ENCODE data around the gene ST3GAL4.
"Not testable (repeated sequence)": the region's sequence is repeated elsewhere in the genome, so short reads cannot be mapped to it uniquely, and the experiment has no call there.

ST3GAL4 gene

GRCh38 chr11:126383339-126384335, 28.2 kb downstream of the ST3GAL4 start:
- Histone ChIP-seq H3K27me3 (ENCODE audit: control insufficient read depth, insufficient read depth, low read length) (no peaks in the 10 kb centered on the region), H3K9ac (ENCODE audit: low read depth, low read length) (no peak overlapping the region), H3K36me3 (ENCODE audit: control insufficient read depth, insufficient read depth, low read length) (no peaks in the 10 kb centered on the region), H3K4me1 (ENCODE audit: control insufficient read depth, insufficient read depth, low read length) (0 out of 2 replicates have a peak, but pooled peaks cover 7% of the 10 kb centered on the region), H3K27ac (ENCODE audit: low read depth, low read length) (no peak overlapping the region), H3K4me3 (ENCODE audit: low read depth, low read length) (no peak overlapping the region), H3K9me3 (ENCODE audit: control insufficient read depth, insufficient read depth, low read length) (no peaks in the 10 kb centered on the region)

- Histone ChIP-seq H3K9me3 (ENCODE audit: control insufficient read depth, insufficient read depth, low read length) (no peaks in the 10 kb centered on the region), H3K36me3 (ENCODE audit: control insufficient read depth, insufficient read depth, low read length) (no peaks in the 10 kb centered on the region), H3K4me1 (ENCODE audit: control insufficient read depth, insufficient read depth, low read length) (0 out of 2 replicates have a peak, but pooled peaks cover 7% of the 10 kb centered on the region), H3K9ac (ENCODE audit: low read depth, low read length) (no peak overlapping the region), H3K27ac (ENCODE audit: low read depth, low read length) (no peak overlapping the region), H3K27me3 (ENCODE audit: control insufficient read depth, insufficient read depth, low read length) (no peaks in the 10 kb centered on the region), H3K4me3 (ENCODE audit: low read depth, low read length) (no peak overlapping the region)
Observed at GRCh38 chr11:126384449-126385070, 29.1 kb downstream of the ST3GAL4 start.

GRCh38 chr11:126385991-126386728, 30.7 kb downstream of the ST3GAL4 start:
- peaks cover 8% of the 10 kb centered on the region; the same call in 1 of the 2 replicates for H3K4me1 ChIP-seq (ENCODE audit: control insufficient read depth, insufficient read depth, low read length)
- no peaks in the 10 kb centered on the region for H3K36me3 ChIP-seq (ENCODE audit: control insufficient read depth, insufficient read depth, low read length)
- H3K9me3 ChIP-seq (ENCODE audit: control insufficient read depth, insufficient read depth, low read length) = no peaks in the 10 kb centered on the region
- H3K9ac ChIP-seq (ENCODE audit: low read depth, low read length) = no peak overlapping the region
- no peak overlapping the region for H3K27ac ChIP-seq (ENCODE audit: low read depth, low read length)
- no peaks in the 10 kb centered on the region for H3K27me3 ChIP-seq (ENCODE audit: control insufficient read depth, insufficient read depth, low read length)
- H3K4me3 ChIP-seq (ENCODE audit: low read depth, low read length) = no peak overlapping the region

- H3K9me3 ChIP-seq (ENCODE audit: control insufficient read depth, insufficient read depth, low read length) = not testable (repeated sequence)
Observed at GRCh38 chr11:126386729-126387071, 31.2 kb downstream of the ST3GAL4 start.

GRCh38 chr11:126387857-126388256, 32.4 kb downstream of the ST3GAL4 start:
- H3K36me3 ChIP-seq (ENCODE audit: control insufficient read depth, insufficient read depth, low read length) = no peaks in the 10 kb centered on the region
- no peak overlapping the region for H3K27ac ChIP-seq (ENCODE audit: low read depth, low read length)
- H3K4me1 ChIP-seq (ENCODE audit: control insufficient read depth, insufficient read depth, low read length) = peaks cover 13% of the 10 kb centered on the region; the same call in 1 of the 2 replicates
- no peaks in the 10 kb centered on the region for H3K27me3 ChIP-seq (ENCODE audit: control insufficient read depth, insufficient read depth, low read length)
- no peak overlapping the region for H3K9ac ChIP-seq (ENCODE audit: low read depth, low read length)
- no peaks in the 10 kb centered on the region for H3K9me3 ChIP-seq (ENCODE audit: control insufficient read depth, insufficient read depth, low read length)
- no peak overlapping the region for H3K4me3 ChIP-seq (ENCODE audit: low read depth, low read length)

More at GRCh38 chr11:126386729-126387071, 31.2 kb downstream of the ST3GAL4 start:
- not testable (repeated sequence) for H3K4me3 ChIP-seq (ENCODE audit: low read depth, low read length); H3K36me3 ChIP-seq (ENCODE audit: control insufficient read depth, insufficient read depth, low read length); H3K27ac ChIP-seq (ENCODE audit: low read depth, low read length); H3K9ac ChIP-seq (ENCODE audit: low read depth, low read length); H3K27me3 ChIP-seq (ENCODE audit: control insufficient read depth, insufficient read depth, low read length)
- H3K4me1 ChIP-seq (ENCODE audit: control insufficient read depth, insufficient read depth, low read length) = peaks cover 13% of the 10 kb centered on the region; the same call in 1 of the 2 replicates

GRCh38 chr11:126390272-126390867, 34.9 kb downstream of the ST3GAL4 start:
- Histone ChIP-seq H3K4me3 (ENCODE audit: low read depth, low read length) (no peak overlapping the region), H3K36me3 (ENCODE audit: control insufficient read depth, insufficient read depth, low read length) (no peaks in the 10 kb centered on the region), H3K27me3 (ENCODE audit: control insufficient read depth, insufficient read depth, low read length) (no peaks in the 10 kb centered on the region), H3K9me3 (ENCODE audit: control insufficient read depth, insufficient read depth, low read length) (no peaks in the 10 kb centered on the region), H3K4me1 (ENCODE audit: control insufficient read depth, insufficient read depth, low read length) (peaks cover 13% of the 10 kb centered on the region; the same call in 1 of the 2 replicates), H3K27ac (ENCODE audit: low read depth, low read length) (no peak overlapping the region), H3K9ac (ENCODE audit: low read depth, low read length) (no peak overlapping the region)

- H3K4me1 ChIP-seq (ENCODE audit: control insufficient read depth, insufficient read depth, low read length) = peaks cover 11% of the 10 kb centered on the region; the same call in 1 of the 2 replicates
- H3K36me3 ChIP-seq (ENCODE audit: control insufficient read depth, insufficient read depth, low read length) = no peaks in the 10 kb centered on the region
- H3K4me3 ChIP-seq (ENCODE audit: low read depth, low read length) = no peak overlapping the region
- no peak overlapping the region for H3K27ac ChIP-seq (ENCODE audit: low read depth, low read length)
- no peak overlapping the region for H3K9ac ChIP-seq (ENCODE audit: low read depth, low read length)
- H3K9me3 ChIP-seq (ENCODE audit: control insufficient read depth, insufficient read depth, low read length) = no peaks in the 10 kb centered on the region
- H3K27me3 ChIP-seq (ENCODE audit: control insufficient read depth, insufficient read depth, low read length) = no peaks in the 10 kb centered on the region
Observed at GRCh38 chr11:126391286-126391954, 35.9 kb downstream of the ST3GAL4 start.

- Histone ChIP-seq H3K27ac (ENCODE audit: low read depth, low read length) (no peak overlapping the region), H3K9ac (ENCODE audit: low read depth, low read length) (no peak overlapping the region), H3K9me3 (ENCODE audit: control insufficient read depth, insufficient read depth, low read length) (no peaks in the 10 kb centered on the region), H3K36me3 (ENCODE audit: control insufficient read depth, insufficient read depth, low read length) (no peaks in the 10 kb centered on the region), H3K4me1 (ENCODE audit: control insufficient read depth, insufficient read depth, low read length) (peaks cover 6% of the 10 kb centered on the region; the same call in 1 of the 2 replicates), H3K27me3 (ENCODE audit: control insufficient read depth, insufficient read depth, low read length) (no peaks in the 10 kb centered on the region), H3K4me3 (ENCODE audit: low read depth, low read length) (no peak overlapping the region)
Observed at GRCh38 chr11:126391970-126392632, 36.6 kb downstream of the ST3GAL4 start.

- Histone ChIP-seq H3K27me3 (ENCODE audit: control insufficient read depth, insufficient read depth, low read length) (no peaks in the 10 kb centered on the region), H3K36me3 (ENCODE audit: control insufficient read depth, insufficient read depth, low read length) (no peaks in the 10 kb centered on the region), H3K4me1 (ENCODE audit: control insufficient read depth, insufficient read depth, low read length) (peaks cover 6% of the 10 kb centered on the region; the same call in 1 of the 2 replicates), H3K9me3 (ENCODE audit: control insufficient read depth, insufficient read depth, low read length) (no peaks in the 10 kb centered on the region), H3K9ac (ENCODE audit: low read depth, low read length) (no peak overlapping the region), H3K4me3 (ENCODE audit: low read depth, low read length) (no peak overlapping the region), H3K27ac (ENCODE audit: low read depth, low read length) (no peak overlapping the region)
Observed at GRCh38 chr11:126392633-126393013, 37.1 kb downstream of the ST3GAL4 start.

GRCh38 chr11:126393143-126393542, 37.7 kb downstream of the ST3GAL4 start:
- Histone ChIP-seq H3K9me3 (ENCODE audit: control insufficient read depth, insufficient read depth, low read length) (no peaks in the 10 kb centered on the region), H3K9ac (ENCODE audit: low read depth, low read length) (no peak overlapping the region), H3K4me3 (ENCODE audit: low read depth, low read length) (no peak overlapping the region), H3K4me1 (ENCODE audit: control insufficient read depth, insufficient read depth, low read length) (peaks cover 6% of the 10 kb centered on the region; the same call in 1 of the 2 replicates), H3K27ac (ENCODE audit: low read depth, low read length) (no peak overlapping the region), H3K36me3 (ENCODE audit: control insufficient read depth, insufficient read depth, low read length) (no peaks in the 10 kb centered on the region), H3K27me3 (ENCODE audit: control insufficient read depth, insufficient read depth, low read length) (no peaks in the 10 kb centered on the region)

Data from HUES48 (cell line).